ENCODE measurements around the gene MAP3K3. TPM values are rescaled to one million over a fixed set of nuclear protein-coding genes. Genes with fewer than 3 reads are reported as not detected.

The MAP3K3 gene
- total and polyA plus RNA-seq, 9 of the 15 experiments (the other 6 are each of a cell fraction or from before 2014, with no cell fraction given), result 0.69 to 16.5 (median 12.1) TPM

DNA sequence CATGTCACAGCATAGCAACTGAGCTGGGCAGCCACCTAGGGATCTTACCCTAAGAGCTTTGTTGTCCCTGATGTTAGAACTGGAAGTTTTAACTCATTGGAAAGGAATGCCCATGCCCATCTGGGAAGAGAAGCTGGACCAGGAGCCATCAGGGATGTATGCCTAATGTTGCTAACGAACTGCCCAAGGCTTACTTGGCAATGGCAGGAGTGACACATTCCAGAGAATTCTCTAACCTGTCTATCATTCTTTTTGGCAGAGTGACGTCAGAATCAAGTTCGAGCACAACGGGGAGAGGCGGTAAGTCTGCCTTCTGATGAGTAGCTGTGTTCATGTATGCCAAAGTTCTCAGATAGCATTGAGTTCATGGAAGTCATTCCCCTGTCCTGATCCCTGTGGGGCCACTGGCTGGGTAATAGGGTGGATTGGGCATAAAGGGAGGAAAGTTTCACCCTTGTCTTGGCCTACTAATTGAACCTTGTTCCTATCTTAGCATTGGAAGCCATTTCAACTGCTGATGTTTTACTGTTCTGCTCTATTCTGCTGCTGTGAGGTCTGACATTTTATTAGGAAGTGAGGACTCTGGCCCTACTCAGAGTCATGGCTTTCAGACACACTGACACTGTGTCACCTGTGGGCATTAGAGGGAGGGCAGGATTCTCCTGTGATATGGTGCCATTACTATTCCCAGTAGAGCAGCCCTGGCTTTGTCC is 23.7 kb downstream of the MAP3K3 start:
- H3K9ac ChIP-seq (ENCODE audit: insufficient read depth in 1 of 2, low read depth in 2 of 2, low read length in 2 of 2), result no peak overlapping the region
- H3K36me3 ChIP-seq (ENCODE audit: control insufficient read depth, insufficient read depth, low read length), result peaks cover 10% of the 10 kb centered on the region; the same call in 1 of the 3 replicates
- no peak overlapping the region for H3K4me3 ChIP-seq
- CTCF ChIA-PET (ENCODE audit: low intra/inter-chr PET ratio), result no interaction called here
- WGBS (ENCODE audit: insufficient coverage, low coverage, missing lambda C conversion rate), result 71% methylated on average over 5 of the region's 5 CpGs
- H3K9me3 ChIP-seq (replicated peaks; ENCODE audit: control insufficient read depth, insufficient read depth, low read depth, low read length), result no peaks in the 10 kb centered on the region
- BruUV-seq (replicated peaks), result no TSS peak
- H4K20me1 ChIP-seq (replicated peaks; ENCODE audit: control insufficient read depth, insufficient read depth, low read length), result no peaks in the 10 kb centered on the region
- H3K9me1 ChIP-seq (ENCODE audit: control insufficient read depth, insufficient read depth, low read length), result no peaks in the 10 kb centered on the region
- no peak for DNase-seq (ENCODE audit: extremely low read depth in 1 of 4, low spot score in 3 of 4)
- no peak overlapping the region for H3K4me2 ChIP-seq (ENCODE audit: insufficient read depth, low read length)
- no peaks in the 10 kb centered on the region for H3K79me2 ChIP-seq (ENCODE audit: control insufficient read depth, insufficient read depth, low read length)
- H3K4me1 ChIP-seq (replicated peaks in 1 of 2; ENCODE audit: control insufficient read depth in 2 of 2, insufficient read depth in 2 of 2, low read length in 2 of 2), result no peaks in the 10 kb centered on the region
- no peak overlapping the region for H2AFZ ChIP-seq (ENCODE audit: low read depth, low read length)
- no peak overlapping the region for H3K27ac ChIP-seq (ENCODE audit: extremely low read depth, low read depth, low read length)
- H3K27me3 ChIP-seq (ENCODE audit: control insufficient read depth in 2 of 2, insufficient read depth in 2 of 2, low read length in 2 of 2), result no peaks in the 10 kb centered on the region
- no peak for ATAC-seq
- in situ Hi-C loops (cut with MboI), result no loop called here
- intact Hi-C loops (cut with micrococcal nuclease), result no loop called here
- no peak for TF ChIP-seq CBFB (CRISPR knock-in tag; IDR thresholded peaks at IDR 0.05)
- TF ChIP-seq NFE2 (IDR thresholded peaks at IDR 0.05; ENCODE audit: low read depth), result no peak
- no peak for TF ChIP-seq NFRKB (IDR thresholded peaks at IDR 0.05; ENCODE audit: low read depth)
- no peak for TF ChIP-seq SAFB2 (IDR thresholded peaks at IDR 0.05; ENCODE audit: borderline replicate concordance, low read depth, low read length, severe bottlenecking)
- no peak for TF ChIP-seq ZNF224 (CRISPR knock-in tag; IDR thresholded peaks at IDR 0.05)
- no peak for TF ChIP-seq ZKSCAN3 (CRISPR knock-in tag; IDR thresholded peaks at IDR 0.05)
- no peak for TF ChIP-seq KDM2B (CRISPR knock-in tag; IDR thresholded peaks at IDR 0.05)
- TF ChIP-seq HIVEP1 (CRISPR knock-in tag; IDR thresholded peaks at IDR 0.05), result no peak
- no peak for TF ChIP-seq BACH1 (tag; IDR thresholded peaks at IDR 0.05)
- TF ChIP-seq FOSL1 (tag; conservative IDR thresholded peaks at IDR 0.05), result no peak
- no peak for TF ChIP-seq MEF2A (IDR thresholded peaks at IDR 0.05; ENCODE audit: control insufficient read depth, low read depth, low read length)
- TF ChIP-seq RBM39 (optimal IDR thresholded peaks at IDR 0.05; ENCODE audit: low read depth, low read length), result no peak
- TF ChIP-seq NCOR1 (IDR thresholded peaks at IDR 0.05), result no peak
- TF ChIP-seq CHD1 (IDR thresholded peaks at IDR 0.05; ENCODE audit: low read length), result no peak
- TF ChIP-seq ZNF347 (CRISPR knock-in tag; IDR thresholded peaks at IDR 0.05; ENCODE audit: low read depth), result no peak
- TF ChIP-seq ZBTB1 (CRISPR knock-in tag; IDR thresholded peaks at IDR 0.05; ENCODE audit: borderline replicate concordance, low read depth), result no peak
- TF ChIP-seq ZNF324 (CRISPR knock-in tag; IDR thresholded peaks at IDR 0.05), result no peak
- TF ChIP-seq PATZ1 (CRISPR knock-in tag; IDR thresholded peaks at IDR 0.05; ENCODE audit: borderline replicate concordance), result no peak
- no peak for TF ChIP-seq ZBTB5 (IDR thresholded peaks at IDR 0.05)
- no peak for TF ChIP-seq ATF1 (CRISPR knock-in tag; IDR thresholded peaks at IDR 0.05)
- TF ChIP-seq ATF1 (tag; IDR thresholded peaks at IDR 0.05), result no peak
- POLR2A ChIA-PET, result interaction anchor here (2.3 kb wide), 1 partner anchor 12 kb away, joined by 7 read pairs; no protein-coding TSS in a partner anchor
- FAIRE-seq, result no peak
